ENCODE results near the gene CHD9. TPM values are rescaled to one million over a fixed set of nuclear protein-coding genes. Genes with fewer than 3 reads are reported as not detected.

The CHD9 gene
- total RNA-seq, 1 experiment from 2014 or later = 18.9 TPM

GRCh38 chr16:53018834-53019416 lies 35.9 kb upstream of the CHD9 start:
- Histone ChIP-seq H3K9me2 (ENCODE audit: insufficient read depth) (no peaks in the 10 kb centered on the region), H4K20me1 (ENCODE audit: insufficient read depth) (no peaks in the 10 kb centered on the region), H3K9me3 (ENCODE audit: control insufficient read depth in 1 of 2, insufficient read depth in 1 of 2, low read depth in 1 of 2, low read length in 2 of 2) (no peaks in the 10 kb centered on the region), H3K27ac (ENCODE audit: low read depth, low read length) (no peak overlapping the region), H3K4me1 (ENCODE audit: control insufficient read depth in 1 of 2, insufficient read depth in 2 of 2, low read length in 2 of 2) (no peaks in the 10 kb centered on the region), H3K79me2 (ENCODE audit: insufficient read depth, low read length) (no peaks in the 10 kb centered on the region), H3K4me3 (replicated peaks in 1 of 2; ENCODE audit: low read depth in 1 of 2, low read length in 2 of 2) (no peak overlapping the region), H3K36me3 (ENCODE audit: control insufficient read depth in 1 of 2, insufficient read depth in 2 of 2, low read length in 2 of 2) (no peaks in the 10 kb centered on the region), H3K27me3 (ENCODE audit: insufficient read depth, low read length) (0 out of 2 replicates have a peak, but pooled peaks cover 5% of the 10 kb centered on the region), H3K4me2 (ENCODE audit: low read length) (no peak overlapping the region), H3K9ac (ENCODE audit: low read length) (no peak overlapping the region), H2AFZ (ENCODE audit: low read depth, low read length, poor library complexity, severe bottlenecking) (no peak overlapping the region)
- CTCF ChIA-PET = interaction anchor here (0.6 kb wide), 1 partner anchor 87 kb away, joined by 3 read pairs; no protein-coding TSS in a partner anchor
- ATAC-seq = no peak
- TF ChIP-seq, protein P1, sequence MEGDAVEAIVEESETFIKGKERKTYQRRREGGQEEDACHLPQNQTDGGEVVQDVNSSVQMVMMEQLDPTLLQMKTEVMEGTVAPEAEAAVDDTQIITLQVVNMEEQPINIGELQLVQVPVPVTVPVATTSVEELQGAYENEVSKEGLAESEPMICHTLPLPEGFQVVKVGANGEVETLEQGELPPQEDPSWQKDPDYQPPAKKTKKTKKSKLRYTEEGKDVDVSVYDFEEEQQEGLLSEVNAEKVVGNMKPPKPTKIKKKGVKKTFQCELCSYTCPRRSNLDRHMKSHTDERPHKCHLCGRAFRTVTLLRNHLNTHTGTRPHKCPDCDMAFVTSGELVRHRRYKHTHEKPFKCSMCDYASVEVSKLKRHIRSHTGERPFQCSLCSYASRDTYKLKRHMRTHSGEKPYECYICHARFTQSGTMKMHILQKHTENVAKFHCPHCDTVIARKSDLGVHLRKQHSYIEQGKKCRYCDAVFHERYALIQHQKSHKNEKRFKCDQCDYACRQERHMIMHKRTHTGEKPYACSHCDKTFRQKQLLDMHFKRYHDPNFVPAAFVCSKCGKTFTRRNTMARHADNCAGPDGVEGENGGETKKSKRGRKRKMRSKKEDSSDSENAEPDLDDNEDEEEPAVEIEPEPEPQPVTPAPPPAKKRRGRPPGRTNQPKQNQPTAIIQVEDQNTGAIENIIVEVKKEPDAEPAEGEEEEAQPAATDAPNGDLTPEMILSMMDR (IDR thresholded peaks at IDR 0.05 in 2 of 3, conservative IDR thresholded peaks at IDR 0.05 in 1 of 3; ENCODE audit: borderline replicate concordance in 1 of 3, insufficient read depth in 1 of 3, low read depth in 2 of 3, low read length in 2 of 3) = no peak
- TF ChIP-seq POLR2A (IDR thresholded peaks at IDR 0.05; ENCODE audit: borderline replicate concordance, extremely low read depth, insufficient read depth, insufficient read length) (no peak), SP1 (IDR thresholded peaks at IDR 0.05; ENCODE audit: low read depth) (no peak), SIN3A (IDR thresholded peaks at IDR 0.05; ENCODE audit: low read depth) (no peak), EGR1 (IDR thresholded peaks at IDR 0.05; ENCODE audit: low read depth) (no peak), ELF1 (IDR thresholded peaks at IDR 0.05; ENCODE audit: borderline replicate concordance, low read depth) (no peak), SRF (IDR thresholded peaks at IDR 0.05; ENCODE audit: low read depth) (no peak)
- TF ChIP-seq, protein P2, sequence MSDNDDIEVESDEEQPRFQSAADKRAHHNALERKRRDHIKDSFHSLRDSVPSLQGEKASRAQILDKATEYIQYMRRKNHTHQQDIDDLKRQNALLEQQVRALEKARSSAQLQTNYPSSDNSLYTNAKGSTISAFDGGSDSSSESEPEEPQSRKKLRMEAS (IDR thresholded peaks at IDR 0.05) = no peak
- TF ChIP-seq, protein P3, sequence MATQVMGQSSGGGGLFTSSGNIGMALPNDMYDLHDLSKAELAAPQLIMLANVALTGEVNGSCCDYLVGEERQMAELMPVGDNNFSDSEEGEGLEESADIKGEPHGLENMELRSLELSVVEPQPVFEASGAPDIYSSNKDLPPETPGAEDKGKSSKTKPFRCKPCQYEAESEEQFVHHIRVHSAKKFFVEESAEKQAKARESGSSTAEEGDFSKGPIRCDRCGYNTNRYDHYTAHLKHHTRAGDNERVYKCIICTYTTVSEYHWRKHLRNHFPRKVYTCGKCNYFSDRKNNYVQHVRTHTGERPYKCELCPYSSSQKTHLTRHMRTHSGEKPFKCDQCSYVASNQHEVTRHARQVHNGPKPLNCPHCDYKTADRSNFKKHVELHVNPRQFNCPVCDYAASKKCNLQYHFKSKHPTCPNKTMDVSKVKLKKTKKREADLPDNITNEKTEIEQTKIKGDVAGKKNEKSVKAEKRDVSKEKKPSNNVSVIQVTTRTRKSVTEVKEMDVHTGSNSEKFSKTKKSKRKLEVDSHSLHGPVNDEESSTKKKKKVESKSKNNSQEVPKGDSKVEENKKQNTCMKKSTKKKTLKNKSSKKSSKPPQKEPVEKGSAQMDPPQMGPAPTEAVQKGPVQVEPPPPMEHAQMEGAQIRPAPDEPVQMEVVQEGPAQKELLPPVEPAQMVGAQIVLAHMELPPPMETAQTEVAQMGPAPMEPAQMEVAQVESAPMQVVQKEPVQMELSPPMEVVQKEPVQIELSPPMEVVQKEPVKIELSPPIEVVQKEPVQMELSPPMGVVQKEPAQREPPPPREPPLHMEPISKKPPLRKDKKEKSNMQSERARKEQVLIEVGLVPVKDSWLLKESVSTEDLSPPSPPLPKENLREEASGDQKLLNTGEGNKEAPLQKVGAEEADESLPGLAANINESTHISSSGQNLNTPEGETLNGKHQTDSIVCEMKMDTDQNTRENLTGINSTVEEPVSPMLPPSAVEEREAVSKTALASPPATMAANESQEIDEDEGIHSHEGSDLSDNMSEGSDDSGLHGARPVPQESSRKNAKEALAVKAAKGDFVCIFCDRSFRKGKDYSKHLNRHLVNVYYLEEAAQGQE (IDR thresholded peaks at IDR 0.05; ENCODE audit: low read depth) = no peak
- POLR2A ChIA-PET = no interaction called here
- no peak for DNase-seq (ENCODE audit: low read depth, low spot score)
- BruUV-seq (replicated peaks) = no TSS peak
- RAD21 ChIA-PET (ENCODE audit: low non-redundant PET in 1 of 2, low total read pairs in 2 of 2, uncharacterized antibody in 2 of 2, unreplicated experiment in 2 of 2) = no interaction called here
- intact Hi-C loops (cut with micrococcal nuclease) = no loop called here

Measured in HCT116 (cell line).